ENCODE data around the gene SPOCK1. TPM values are rescaled to one million over a fixed set of nuclear protein-coding genes. Genes with fewer than 3 reads are reported as not detected.

SPOCK1 gene
- total RNA-seq, 1 donor from 2014 or later: 81.2 TPM

- intact Hi-C loops (cut with DNase I): loop anchor here (5.0 kb wide), 1 partner anchor 155 kb away; the partner anchor contains the start of gene SPOCK1
- H3K4me3 ChIP-seq: no peak overlapping the region
- DNase-seq (ENCODE audit: low spot score in 2 of 2): no peak
Observed at GRCh38 chr5:137342764-137343163, 156.4 kb downstream of the SPOCK1 start.

GRCh38 chr5:137341831-137342230 lies 157.3 kb downstream of the SPOCK1 start:
- Histone ChIP-seq H3K4me3 (no peak overlapping the region), H3K9me3 (no peaks in the 10 kb centered on the region), H3K27me3 (no peaks in the 10 kb centered on the region), H3K4me1 (no peaks in the 10 kb centered on the region), H3K27ac (no peak overlapping the region), H3K36me3 (no peaks in the 10 kb centered on the region)
- DNase-seq (ENCODE audit: low spot score in 2 of 2): no peak
- intact Hi-C loops (cut with DNase I): loop anchor here (5.0 kb wide), 1 partner anchor 155 kb away; the partner anchor contains the start of gene SPOCK1
- TF ChIP-seq CTCF (IDR thresholded peaks at IDR 0.05): no peak

More at GRCh38 chr5:137342764-137343163, 156.4 kb downstream of the SPOCK1 start:
- no peak overlapping the region for H3K27ac ChIP-seq
- H3K9me3 ChIP-seq: no peaks in the 10 kb centered on the region
- H3K27me3 ChIP-seq: no peaks in the 10 kb centered on the region
- H3K36me3 ChIP-seq: no peaks in the 10 kb centered on the region
- no peaks in the 10 kb centered on the region for H3K4me1 ChIP-seq
- TF ChIP-seq CTCF (IDR thresholded peaks at IDR 0.05): no peak

GRCh38 chr5:137340881-137341280 lies 158.2 kb downstream of the SPOCK1 start:
- intact Hi-C loops (cut with DNase I): loop anchor here (5.0 kb wide), 1 partner anchor 156 kb away; the partner anchor contains the start of gene SPOCK1
- TF ChIP-seq CTCF (IDR thresholded peaks at IDR 0.05): no peak
- no peaks in the 10 kb centered on the region for H3K36me3 ChIP-seq
- DNase-seq (ENCODE audit: low spot score in 2 of 2): no peak
- H3K27me3 ChIP-seq: no peaks in the 10 kb centered on the region
- no peaks in the 10 kb centered on the region for H3K4me1 ChIP-seq
- no peak overlapping the region for H3K27ac ChIP-seq
- no peaks in the 10 kb centered on the region for H3K9me3 ChIP-seq
- H3K4me3 ChIP-seq: no peak overlapping the region

- no peak for TF ChIP-seq CTCF (IDR thresholded peaks at IDR 0.05)
- H3K27me3 ChIP-seq: no peaks in the 10 kb centered on the region
- no peaks in the 10 kb centered on the region for H3K36me3 ChIP-seq
- H3K27ac ChIP-seq: no peak overlapping the region
- DNase-seq (ENCODE audit: low spot score in 2 of 2): no peak
- H3K4me3 ChIP-seq: no peak overlapping the region
- no peaks in the 10 kb centered on the region for H3K9me3 ChIP-seq
- no peaks in the 10 kb centered on the region for H3K4me1 ChIP-seq
- intact Hi-C loops (cut with DNase I): no loop called here
Observed at GRCh38 chr5:137336565-137337120, 162.5 kb downstream of the SPOCK1 start.

- H3K27ac ChIP-seq: no peak overlapping the region
- no peaks in the 10 kb centered on the region for H3K36me3 ChIP-seq
- TF ChIP-seq CTCF (IDR thresholded peaks at IDR 0.05): no peak
- H3K4me1 ChIP-seq: no peaks in the 10 kb centered on the region
- H3K4me3 ChIP-seq: no peak overlapping the region
- intact Hi-C loops (cut with DNase I): no loop called here
- no peak for DNase-seq (ENCODE audit: low spot score in 2 of 2)
- no peaks in the 10 kb centered on the region for H3K27me3 ChIP-seq
- H3K9me3 ChIP-seq: no peaks in the 10 kb centered on the region
Observed at GRCh38 chr5:137336161-137336560, 163.0 kb downstream of the SPOCK1 start.

- intact Hi-C loops (cut with DNase I): no loop called here
- DNase-seq (ENCODE audit: low spot score in 2 of 2): no peak
- no peaks in the 10 kb centered on the region for H3K4me1 ChIP-seq
- H3K27me3 ChIP-seq: no peaks in the 10 kb centered on the region
- no peak for TF ChIP-seq CTCF (IDR thresholded peaks at IDR 0.05)
- H3K4me3 ChIP-seq: no peak overlapping the region
- no peaks in the 10 kb centered on the region for H3K9me3 ChIP-seq
- H3K36me3 ChIP-seq: no peaks in the 10 kb centered on the region
- H3K27ac ChIP-seq: no peak overlapping the region
Observed at GRCh38 chr5:137335493-137335892, 163.6 kb downstream of the SPOCK1 start.

Data from ascending aorta (tissue), 2 donors.